NCI-H2196 (cell line): Measurements from ENCODE around the gene RGS12.

ENCODE experiments used
- DNase-seq: peaks from one replicate; lab custom pipeline; 2025; ENCODE audit not compliant: unreplicated experiment; lab: John Stamatoyannopoulos, UW

RGS12 gene

GRCh38 chr4:3307486-3307885 is 14.7 kb downstream of the RGS12 start:
- no peak for DNase-seq

- no peak for DNase-seq
These were observed 15.2 kb downstream of the RGS12 start for GRCh38 chr4:3307891-3308575.

GRCh38 chr4:3308691-3309090 is 15.9 kb downstream of the RGS12 start:
- peak; percentile 25 for DNase-seq

- DNase-seq: no peak
These were observed 17.7 kb downstream of the RGS12 start for GRCh38 chr4:3310301-3311094.

- DNase-seq: no peak
These were observed 18.2 kb downstream of the RGS12 start for GRCh38 chr4:3311095-3311372.

GRCh38 chr4:3311489-3312171 is 18.8 kb downstream of the RGS12 start:
- DNase-seq: no peak

GRCh38 chr4:3312362-3312761 is 19.5 kb downstream of the RGS12 start:
- DNase-seq: no peak

GRCh38 chr4:3313139-3313538 is 20.3 kb downstream of the RGS12 start:
- no peak for DNase-seq

- no peak for DNase-seq
These were observed 20.9 kb downstream of the RGS12 start for GRCh38 chr4:3313556-3314228.

- DNase-seq: no peak
These were observed 22.0 kb downstream of the RGS12 start for GRCh38 chr4:3314706-3315260.

- DNase-seq: no peak
These were observed 22.7 kb downstream of the RGS12 start for GRCh38 chr4:3315566-3315965.

GRCh38 chr4:3316146-3316545 is 23.3 kb downstream of the RGS12 start:
- no peak for DNase-seq

- DNase-seq: no peak
These were observed 24.3 kb downstream of the RGS12 start for GRCh38 chr4:3317011-3317655.

- DNase-seq: no peak
These were observed 24.9 kb downstream of the RGS12 start for GRCh38 chr4:3317656-3318211.

- no peak for DNase-seq
These were observed 25.8 kb downstream of the RGS12 start for GRCh38 chr4:3318561-3319021.

GRCh38 chr4:3320361-3321023 is 27.7 kb downstream of the RGS12 start:
- peak; percentile 11 for DNase-seq

- no peak for DNase-seq
These were observed 28.6 kb downstream of the RGS12 start for GRCh38 chr4:3321295-3321889.

- DNase-seq: no peak
These were observed 29.3 kb downstream of the RGS12 start for GRCh38 chr4:3322059-3322550.

GRCh38 chr4:3323071-3323481 is 30.3 kb downstream of the RGS12 start:
- DNase-seq: no peak
